Skeletal muscle tissue (tissue), 5 donors: ENCODE data around the gene SLIT3. TPM values are rescaled to one million over a fixed set of nuclear protein-coding genes. Genes with fewer than 3 reads are reported as not detected.

Experiments
- H3K27ac ChIP-seq: one replicate; pipeline ENCODE4 v1.7.0; 2013; ENCODE audit warnings: mild to moderate bottlenecking, low read depth, low read length, inconsistent platforms
- H3K27me3 ChIP-seq, 3 donors: one replicate each; pipeline ENCODE4 v1.7.0; 2013; ENCODE audit warnings: low read length in 3 of 3; ENCODE audit not compliant: control insufficient read depth in 3 of 3, insufficient read depth in 3 of 3
- H3K36me3 ChIP-seq, 3 donors: one replicate each; pipeline ENCODE4 v1.7.0; 2013; ENCODE audit warnings: low read length in 3 of 3; ENCODE audit not compliant: control insufficient read depth in 3 of 3, insufficient read depth in 3 of 3
- H3K4me1 ChIP-seq, 3 donors: one replicate each; pipeline ENCODE4 v1.7.0; 2013; ENCODE audit warnings: low read length in 3 of 3, mild to moderate bottlenecking in 3 of 3; ENCODE audit not compliant: control insufficient read depth in 3 of 3, insufficient read depth in 3 of 3
- H3K4me3 ChIP-seq, 3 donors: one replicate each; pipeline ENCODE4 v1.7.0; 2013; ENCODE audit warnings: low read length in 3 of 3
- H3K9ac ChIP-seq, 3 donors: one replicate each; pipeline ENCODE4 v1.7.0; 2013; ENCODE audit warnings: low read length in 3 of 3, mild to moderate bottlenecking in 3 of 3, moderate library complexity in 2 of 3, low read depth in 1 of 3
- H3K9me3 ChIP-seq, 3 donors: one replicate each; pipeline ENCODE4 v1.7.0; 2013; ENCODE audit warnings: low read length in 3 of 3; ENCODE audit not compliant: control insufficient read depth in 3 of 3
- small RNA-seq: library from RNA; depleted of rRNA; stranded (forward); fragments of <200 nt; gene quantifications from one replicate; pipeline ENCODE3, GENCODE V24; 2014
- total RNA-seq: library from RNA; depleted of rRNA; stranded (reverse); fragments of >200 nt; gene quantifications from one replicate; pipeline ENCODE4 v1.2.3, GENCODE V29; 2014
- donor health status: Osteomylitis.

SLIT3 gene
- total RNA-seq, 1 donor from 2014 or later: 7.8 TPM

GRCh38 chr5:168620807-168621206 is 680.1 kb downstream of the SLIT3 start:
- H3K9me3 ChIP-seq: no peaks in the 10 kb centered on the region
- no peak overlapping the region for H3K4me3 ChIP-seq
- no peaks in the 10 kb centered on the region for H3K4me1 ChIP-seq
- H3K27me3 ChIP-seq: no peaks in the 10 kb centered on the region
- H3K9ac ChIP-seq: no peak overlapping the region
- H3K27ac ChIP-seq: no peak overlapping the region
- no peaks in the 10 kb centered on the region for H3K36me3 ChIP-seq

- Histone ChIP-seq H3K27me3 (no peaks in the 10 kb centered on the region), H3K27ac (no peak overlapping the region), H3K9me3 (no peaks in the 10 kb centered on the region), H3K4me1 (no peaks in the 10 kb centered on the region), H3K4me3 (no peak overlapping the region), H3K9ac (no peak overlapping the region), H3K36me3 (no peaks in the 10 kb centered on the region)
These were observed 686.3 kb downstream of the SLIT3 start for GRCh38 chr5:168614661-168615060.

- Histone ChIP-seq H3K36me3 (no peaks in the 10 kb centered on the region), H3K4me1 (no peaks in the 10 kb centered on the region), H3K9me3 (no peaks in the 10 kb centered on the region), H3K27me3 (no peaks in the 10 kb centered on the region), H3K4me3 (no peak overlapping the region), H3K9ac (no peak overlapping the region), H3K27ac (no peak overlapping the region)
These were observed 686.9 kb downstream of the SLIT3 start for GRCh38 chr5:168613996-168614395.

GRCh38 chr5:168613396-168613795 is 687.5 kb downstream of the SLIT3 start:
- no peaks in the 10 kb centered on the region for H3K9me3 ChIP-seq
- no peaks in the 10 kb centered on the region for H3K27me3 ChIP-seq
- no peak overlapping the region for H3K27ac ChIP-seq
- no peak overlapping the region for H3K9ac ChIP-seq
- H3K4me1 ChIP-seq: no peaks in the 10 kb centered on the region
- H3K4me3 ChIP-seq: no peak overlapping the region
- no peaks in the 10 kb centered on the region for H3K36me3 ChIP-seq

GRCh38 chr5:168612996-168613395 is 687.9 kb downstream of the SLIT3 start:
- H3K4me3 ChIP-seq: no peak overlapping the region
- no peaks in the 10 kb centered on the region for H3K9me3 ChIP-seq
- H3K27me3 ChIP-seq: no peaks in the 10 kb centered on the region
- H3K4me1 ChIP-seq: no peaks in the 10 kb centered on the region
- H3K27ac ChIP-seq: no peak overlapping the region
- no peaks in the 10 kb centered on the region for H3K36me3 ChIP-seq
- no peak overlapping the region for H3K9ac ChIP-seq

- Histone ChIP-seq H3K4me3 (no peak overlapping the region), H3K9me3 (no peaks in the 10 kb centered on the region), H3K36me3 (no peaks in the 10 kb centered on the region), H3K4me1 (no peaks in the 10 kb centered on the region), H3K27ac (no peak overlapping the region), H3K9ac (no peak overlapping the region), H3K27me3 (no peaks in the 10 kb centered on the region)
These were observed 688.8 kb downstream of the SLIT3 start for GRCh38 chr5:168612123-168612522.

Small RNAs within 50 kb of the gene (small RNA-seq; reads per million reads assigned to genes)
- not detected for gene MIR218-2
- 0.37 reads per million, percentile 46 among the genes with 10 or more reads in this experiment for gene MIR585
- gene RF00019: not detected
